H1 (cell line): Measurements from ENCODE around the gene VAPB. TPM values are rescaled to one million over a fixed set of nuclear protein-coding genes. Genes with fewer than 3 reads are reported as not detected.

ENCODE experiments used
- CTCF ChIA-PET: fragments of 300-600 bp; sonication (Branson Sonifier 250); formaldehyde crosslinking; loops from one replicate; lab custom pipeline; 2021; ENCODE audit not compliant: partially characterized antibody; lab: Charles Lee
- POLR2A ChIA-PET: fragments of 300-600 bp; sonication (Branson Sonifier 250); formaldehyde crosslinking; loops from one replicate; lab custom pipeline; 2021; ENCODE audit warnings: inconsistent platforms; ENCODE audit not compliant: partially characterized antibody; lab: Charles Lee
- DNase-seq, 2 experiments: peaks; one replicate each; pipeline versions ENCODE4 v3.0.0 to v3.0.0-alpha.2; 2010 to 2022; ENCODE audit warnings: low spot score in 2 of 2, low read depth in 1 of 2, mixed read lengths in 1 of 2
- FAIRE-seq: peaks from 2 replicates; lab custom pipeline; 2011; peaks lifted over from hg19 to GRCh38; lab: Jason Lieb, UNC
- H2AFZ ChIP-seq: 2 replicates; pipeline ENCODE4 v1.8.1; 2012; ENCODE audit warnings: low read length, inconsistent platforms
- H2AK5ac ChIP-seq: 2 replicates; pipeline ENCODE4 v1.6.1; 2013; ENCODE audit warnings: low read depth, low read length
- H2BK120ac ChIP-seq: replicated peaks from 2 replicates; pipeline ENCODE3; 2013; ENCODE audit warnings: low read depth, low read length, inconsistent platforms
- H2BK12ac ChIP-seq: 2 replicates; pipeline ENCODE4 v1.6.1; 2013; ENCODE audit warnings: low read depth, low read length
- H2BK15ac ChIP-seq: 2 replicates; pipeline ENCODE4 v1.6.1; 2013; ENCODE audit warnings: low read length
- H2BK20ac ChIP-seq: 2 replicates; pipeline ENCODE4 v1.6.1; 2013; ENCODE audit warnings: low read length
- H2BK5ac ChIP-seq: 2 replicates; pipeline ENCODE4 v1.6.1; 2013; ENCODE audit warnings: low read depth, low read length
- H3K14ac ChIP-seq: 2 replicates; pipeline ENCODE4 v1.6.1; 2013; ENCODE audit warnings: inconsistent platforms; ENCODE audit not compliant: insufficient read length
- H3K18ac ChIP-seq: 2 replicates; pipeline ENCODE4 v1.6.1; 2013; ENCODE audit warnings: low read length; ENCODE audit errors: extremely low read depth
- H3K23ac ChIP-seq: 2 replicates; pipeline ENCODE4 v1.6.1; 2013; ENCODE audit warnings: inconsistent platforms; ENCODE audit not compliant: insufficient read length
- H3K23me2 ChIP-seq: 2 replicates; pipeline ENCODE4 v1.6.1; 2013; ENCODE audit warnings: low read depth, low read length
- H3K27ac ChIP-seq: 2 replicates; pipeline ENCODE4 v1.6.1; 2011; ENCODE audit warnings: low read depth, low read length, inconsistent platforms
- H3K27me3 ChIP-seq, 4 experiments: replicated peaks in 1 of 4; 1 replicate in 1 of 4; 2 replicates in 3 of 4; pipeline versions ENCODE4 v1.6.1 to v1.8.1; 2011 to 2013; ENCODE audit warnings: low read length in 3 of 4, mild to moderate bottlenecking in 3 of 4, inconsistent platforms in 2 of 4, mixed read lengths in 2 of 4, moderate library complexity in 1 of 4; ENCODE audit not compliant: control insufficient read depth in 3 of 4, insufficient read depth in 3 of 4; ENCODE audit errors: extremely low read depth in 1 of 4
- H3K36me3 ChIP-seq, 4 experiments: 2 replicates each; pipeline versions ENCODE4 v1.6.1 to v1.8.1; 2011 to 2013; ENCODE audit warnings: mild to moderate bottlenecking in 4 of 4, low read length in 3 of 4, moderate library complexity in 2 of 4, control low read depth in 1 of 4, inconsistent platforms in 1 of 4; ENCODE audit not compliant: insufficient read depth in 4 of 4, control insufficient read depth in 2 of 4
- H3K4ac ChIP-seq: replicated peaks from 2 replicates; pipeline ENCODE3; 2013; ENCODE audit warnings: low read length, low read depth, mixed read lengths, inconsistent platforms; ENCODE audit not compliant: insufficient read length
- H3K4me1 ChIP-seq, 4 experiments: replicated peaks in 1 of 4; 1 replicate in 1 of 4; 2 replicates in 3 of 4; pipeline versions ENCODE4 v1.6.1 to v1.8.1; 2011 to 2013; ENCODE audit warnings: low read length in 3 of 4, inconsistent platforms in 2 of 4, mixed read lengths in 1 of 4; ENCODE audit not compliant: insufficient read depth in 4 of 4, control insufficient read depth in 3 of 4
- H3K4me2 ChIP-seq, 2 experiments: 2 replicates each; pipeline versions ENCODE4 v1.6.1 to v1.8.1; 2011 to 2013; ENCODE audit warnings: low read depth in 2 of 2, low read length in 2 of 2, control low read depth in 1 of 2, inconsistent platforms in 1 of 2, mild to moderate bottlenecking in 1 of 2; ENCODE audit not compliant: insufficient read depth in 1 of 2
- H3K4me3 ChIP-seq, 4 experiments: fragments of 200-600, 300-600 bp in 1 of 4; sonication (generic), shearing (Covaris generic), sonication (Bioruptor Twin) in 1 of 4; 2 replicates each; pipeline versions ENCODE4 v1.5.1 to v1.8.1; 2011 to 2016; ENCODE audit warnings: low read length in 4 of 4, low read depth in 3 of 4, control low read depth in 2 of 4, inconsistent platforms in 2 of 4, mild to moderate bottlenecking in 2 of 4, mixed read lengths in 1 of 4, moderate library complexity in 1 of 4; ENCODE audit not compliant: insufficient read depth in 2 of 4; ENCODE audit errors: extremely low read depth in 1 of 4
- H3K56ac ChIP-seq: replicated peaks from 2 replicates; pipeline ENCODE3; 2013; ENCODE audit warnings: low read depth, mild to moderate bottlenecking, mixed read lengths, low read length, inconsistent platforms; ENCODE audit not compliant: insufficient read length
- H3K79me1 ChIP-seq: 2 replicates; pipeline ENCODE4 v1.6.1; 2013; ENCODE audit warnings: low read depth, low read length, control low read depth
- H3K79me2 ChIP-seq, 2 experiments: 2 replicates each; pipeline versions ENCODE4 v1.6.1 to v1.8.1; 2012 to 2013; ENCODE audit warnings: low read length in 2 of 2, mild to moderate bottlenecking in 2 of 2, inconsistent platforms in 1 of 2; ENCODE audit not compliant: insufficient read depth in 2 of 2, control insufficient read depth in 1 of 2
- H3K9ac ChIP-seq, 4 experiments: replicated peaks in 1 of 4; 1 replicate in 1 of 4; 2 replicates in 3 of 4; pipeline versions ENCODE4 v1.6.1 to v1.8.1; 2011 to 2013; ENCODE audit warnings: low read depth in 3 of 4, low read length in 3 of 4, control low read depth in 2 of 4, mild to moderate bottlenecking in 2 of 4, moderate library complexity in 2 of 4, inconsistent platforms in 1 of 4; ENCODE audit errors: extremely low read depth in 1 of 4
- H3K9me3 ChIP-seq, 2 experiments: 2 replicates each; pipeline versions ENCODE4 v1.6.1 to v1.8.1; 2012 to 2013; ENCODE audit warnings: mild to moderate bottlenecking in 2 of 2, moderate library complexity in 2 of 2, control low read depth in 1 of 2, inconsistent platforms in 1 of 2, low read depth in 1 of 2, low read length in 1 of 2, mixed read lengths in 1 of 2; ENCODE audit not compliant: insufficient read depth in 2 of 2
- H4K20me1 ChIP-seq, 2 experiments: replicated peaks in 1 of 2; 2 replicates each; pipeline versions ENCODE3 to v1.8.1; 2011 to 2013; ENCODE audit warnings: inconsistent platforms in 2 of 2, low read length in 2 of 2, mild to moderate bottlenecking in 1 of 2; ENCODE audit not compliant: insufficient read depth in 2 of 2, control insufficient read depth in 1 of 2
- H4K5ac ChIP-seq: 2 replicates; pipeline ENCODE4 v1.6.1; 2013; ENCODE audit warnings: low read length, low read depth, mixed read lengths, inconsistent platforms; ENCODE audit not compliant: insufficient read length
- H4K8ac ChIP-seq: 2 replicates; pipeline ENCODE4 v1.8.0; 2013; ENCODE audit warnings: mild to moderate bottlenecking, moderate library complexity, low read length, inconsistent platforms; ENCODE audit not compliant: insufficient read depth; ENCODE audit errors: extremely low read depth
- H4K91ac ChIP-seq: replicated peaks from 2 replicates; pipeline ENCODE3; 2013; ENCODE audit warnings: low read length, mixed read lengths, inconsistent platforms; ENCODE audit not compliant: insufficient read length
- CBX8 ChIP-seq: fragments of 300-800, 300-1000 bp; sonication (generic); IDR thresholded peaks from 2 replicates; pipeline ENCODE4 v1.7.1; 2016; ENCODE audit warnings: low read depth, low read length, borderline replicate concordance
- CHD1 ChIP-seq: IDR thresholded peaks from 2 replicates; pipeline ENCODE4 v1.6.1; 2012; ENCODE audit warnings: low read depth, low read length, improper control_type of control experiment
- CHD2 ChIP-seq: IDR thresholded peaks from 2 replicates; pipeline ENCODE4 v1.6.1; 2012; ENCODE audit warnings: low read length, improper control_type of control experiment
- NANOG ChIP-seq: IDR thresholded peaks from 2 replicates; pipeline ENCODE4 v1.6.1; 2011; ENCODE audit warnings: low read length, low read depth, mild to moderate bottlenecking, inconsistent platforms; ENCODE audit not compliant: insufficient read depth, poor library complexity, severe bottlenecking
- NRF1 ChIP-seq: IDR thresholded peaks from 2 replicates; pipeline ENCODE4 v1.6.1; 2011; ENCODE audit warnings: mild to moderate bottlenecking, low read depth, low read length, improper control_type of control experiment
- RBBP5 ChIP-seq: IDR thresholded peaks from 2 replicates; pipeline ENCODE4 v1.7.1; 2012; ENCODE audit warnings: low read depth, mild to moderate bottlenecking, inconsistent platforms, low read length, moderate library complexity, borderline replicate concordance
- RXRA ChIP-seq: IDR thresholded peaks from 2 replicates; pipeline ENCODE4 v1.6.1; 2011; ENCODE audit warnings: low read depth, mild to moderate bottlenecking, low read length, moderate library complexity; ENCODE audit not compliant: insufficient read depth
- SAP30 ChIP-seq: fragments of 300-600 bp; sonication (generic); IDR thresholded peaks from 2 replicates; pipeline ENCODE4 v1.7.1; 2012; ENCODE audit warnings: low read length, moderate library complexity, mild to moderate bottlenecking, inconsistent platforms; ENCODE audit not compliant: insufficient read depth, insufficient replicate concordance
- SUZ12 ChIP-seq: fragments of 200-600 bp; sonication (generic); IDR thresholded peaks from 2 replicates; pipeline ENCODE4 v1.6.1; 2012; ENCODE audit warnings: mild to moderate bottlenecking, inconsistent platforms, low read length, moderate library complexity, mixed read lengths
- TAF7 ChIP-seq: optimal IDR thresholded peaks from 2 replicates; pipeline ENCODE3; 2011; ENCODE audit warnings: low read depth, mild to moderate bottlenecking, inconsistent platforms, low read length, moderate library complexity, borderline replicate concordance
- YY1 ChIP-seq: IDR thresholded peaks from 2 replicates; pipeline ENCODE4 v1.6.1; 2011; ENCODE audit warnings: low read depth, mild to moderate bottlenecking, low read length
- WGBS, 2 experiments: shearing (Covaris generic) in 1 of 2; methylation state at CpG; one replicate each; pipeline versions ENCODE4 v1.1.6 to v1.1.7; 2013 to 2015; ENCODE audit warnings: low lambda C conversion rate in 2 of 2, mixed read lengths in 2 of 2, inconsistent platforms in 1 of 2, low coverage in 1 of 2, missing lambda C conversion rate in 1 of 2; ENCODE audit not compliant: insufficient replicate concordance in 2 of 2, insufficient coverage in 1 of 2, insufficient read length in 1 of 2; ENCODE audit errors: extremely low coverage in 1 of 2, missing lambda C conversion rate in 1 of 2; 5-methylcytosine and 5-hydroxymethylcytosine counted together
- polyA plus RNA-seq, 7 experiments: library from polyadenylated mRNA; depleted of rRNA in 3 of 7; stranded (reverse) in 5 of 7; unstranded in 2 of 7; fragments of >200 nt in 5 of 7; fragments of 200-250 nt in 2 of 7; gene quantifications; 1 replicate in 5 of 7; 2 replicates in 1 of 7; 4 replicates in 1 of 7; pipeline versions ENCODE4 v1.2.1 to v1.2.3, GENCODE V29; 2011 to 2013; ENCODE audit warnings: missing spikeins in 2 of 7, mixed read lengths in 2 of 7
- total RNA-seq: library from RNA; stranded (reverse); fragmentation: NEBNext Ultra II Directional; extraction: Animal tissue kit (Norgen Biotek cat#: 25700); gene quantifications from 2 replicates; pipeline ENCODE4 v1.2.1, GENCODE V29; 2021

VAPB gene
- total and polyA plus RNA-seq, 2 of the 8 experiments (the other 6 are each of a cell fraction or from before 2014, with no cell fraction given): 24.4 to 62.8 TPM

- no peak overlapping the region for H3K14ac ChIP-seq
- DNase-seq (no peak), FAIRE-seq (no peak)
- H4K8ac ChIP-seq: no peak overlapping the region; the same call in 1 of the 2 replicates
- H2AK5ac ChIP-seq: no peak overlapping the region
- 0 out of 4 replicates have a peak overlapping the region, but pooled peaks of 1 of the 2 experiments have one; percentile 28 for H3K4me2 ChIP-seq
- peaks cover 0 to 3% of the 10 kb centered on the region in 2 experiments; a peak in 1 of 4 replicates for H3K79me2 ChIP-seq
- H2BK120ac ChIP-seq: no peak overlapping the region
- H3K56ac ChIP-seq: no peak overlapping the region
- no peak overlapping the region for H2AFZ ChIP-seq
- peaks cover 0 to 2% of the 10 kb centered on the region in 2 experiments for H4K20me1 ChIP-seq
- H3K9me3 ChIP-seq: no peaks in the 10 kb centered on the region
- no peaks in the 10 kb centered on the region for H3K23me2 ChIP-seq
- ChIA-PET CTCF (interaction anchor here (0.9 to 1.7 kb wide), 3 partner anchors 95 to 111 kb away, joined by 3 to 7 read pairs (median 4); no protein-coding TSS in a partner anchor), POLR2A (interaction anchor here (1.1 to 2.3 kb wide), 2 partner anchors 9 to 10 kb away, joined by 4 to 6 read pairs; no protein-coding TSS in a partner anchor)
- peaks cover 2% of the 10 kb centered on the region; the same call in 1 of the 2 replicates for H3K79me1 ChIP-seq
- peaks cover 1 to 8% (median 4%) of the 10 kb centered on the region in 4 experiments; a peak in 6 of 7 replicates for H3K4me1 ChIP-seq
- no peak overlapping the region for H2BK15ac ChIP-seq
- no peak overlapping the region for H3K23ac ChIP-seq
- no peak overlapping the region for H3K27ac ChIP-seq
- H3K27me3 ChIP-seq: no peaks in the 10 kb centered on the region
- no peak overlapping the region for H3K9ac ChIP-seq
- no peak overlapping the region for H3K4ac ChIP-seq
- no peak overlapping the region for H3K4me3 ChIP-seq
- H2BK12ac ChIP-seq: no peak overlapping the region
- H3K18ac ChIP-seq: no peak overlapping the region
- no peak overlapping the region for H2BK20ac ChIP-seq
- 92% methylated on average over 3 of the region's 3 CpGs; no CpG with 5 or more reads in 1 of the 2 experiments for WGBS, 2 experiments
- no peak overlapping the region for H4K5ac ChIP-seq
- H2BK5ac ChIP-seq: no peak overlapping the region
- peaks cover 3 to 15% (median 6%) of the 10 kb centered on the region in 4 experiments; a peak in 4 of 8 replicates for H3K36me3 ChIP-seq
- H4K91ac ChIP-seq: no peak overlapping the region
- no peak for TF ChIP-seq YY1
- TF ChIP-seq SUZ12: no peak
- TF ChIP-seq RXRA: no peak
- TF ChIP-seq NANOG: no peak
- TF ChIP-seq SAP30: no peak
- no peak for TF ChIP-seq CHD1
- TF ChIP-seq NRF1: no peak
- TF ChIP-seq RBBP5: no peak
- no peak for TF ChIP-seq CHD2
- no peak for TF ChIP-seq TAF7
- no peak for TF ChIP-seq CBX8
These were observed 46.7 kb upstream of the VAPB start for GRCh38 chr20:58342104-58342945.
